NCI-H446 (cell line): ENCODE measurements around the gene ERCC8.
A peak's percentile ranks its signal among the peaks of the same experiment; 100 is the strongest.
"Not testable (repeated sequence)": the region's sequence is repeated elsewhere in the genome, so short reads cannot be mapped to it uniquely, and the experiment has no call there.

Source experiments
- DNase-seq, 2 experiments: peaks; one replicate each; lab custom pipeline; 2025; lab: John Stamatoyannopoulos, UW

ERCC8 gene

GRCh38 chr5:60916646-60917045 is 28.2 kb downstream of the ERCC8 start:
- DNase-seq, result no peak

DNA sequence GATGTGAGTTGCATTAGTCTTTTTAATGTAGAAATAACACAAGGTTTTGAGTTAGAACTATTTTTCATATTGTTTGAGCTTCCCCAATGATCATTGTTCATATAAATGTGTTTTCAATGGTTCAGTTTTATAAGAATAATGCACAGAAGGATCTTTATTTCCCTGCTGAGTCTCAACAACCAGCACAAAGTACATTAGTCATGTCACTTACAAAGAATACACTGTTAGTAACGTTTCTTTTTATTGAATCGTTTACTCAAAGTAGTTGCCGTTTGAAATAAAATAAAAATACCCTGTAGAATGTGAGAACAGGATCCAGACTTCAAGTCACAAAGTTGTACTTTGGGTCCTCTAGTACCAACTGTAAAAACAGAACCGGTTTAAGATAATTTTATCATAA is 41.5 kb downstream of the ERCC8 start:
- DNase-seq, result no peak

GRCh38 chr5:60896991-60897390 is 47.9 kb downstream of the ERCC8 start:
- DNase-seq, result no peak

GRCh38 chr5:60893521-60893920 is 51.3 kb downstream of the ERCC8 start:
- no peak for DNase-seq

DNA sequence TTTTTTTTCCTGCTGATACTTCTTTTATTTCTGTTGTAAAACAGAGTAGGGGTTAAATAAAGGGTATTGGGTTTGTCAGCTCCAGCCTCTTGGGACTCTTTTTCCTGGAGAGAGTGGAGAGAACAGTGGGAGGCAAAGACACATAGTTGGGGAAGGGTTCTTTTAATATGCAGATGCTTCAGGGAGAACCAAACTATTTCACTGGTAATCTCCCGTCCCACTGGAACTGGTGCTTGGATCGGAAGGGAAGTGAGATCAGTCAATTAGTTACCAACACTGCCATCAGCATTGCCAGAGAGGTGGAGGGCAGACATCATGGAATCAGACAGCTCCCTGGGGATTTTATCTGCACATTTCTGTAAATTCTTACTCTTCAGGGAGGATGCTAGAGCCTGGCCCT is 53.2 kb downstream of the ERCC8 start:
- DNase-seq, result no peak

DNA sequence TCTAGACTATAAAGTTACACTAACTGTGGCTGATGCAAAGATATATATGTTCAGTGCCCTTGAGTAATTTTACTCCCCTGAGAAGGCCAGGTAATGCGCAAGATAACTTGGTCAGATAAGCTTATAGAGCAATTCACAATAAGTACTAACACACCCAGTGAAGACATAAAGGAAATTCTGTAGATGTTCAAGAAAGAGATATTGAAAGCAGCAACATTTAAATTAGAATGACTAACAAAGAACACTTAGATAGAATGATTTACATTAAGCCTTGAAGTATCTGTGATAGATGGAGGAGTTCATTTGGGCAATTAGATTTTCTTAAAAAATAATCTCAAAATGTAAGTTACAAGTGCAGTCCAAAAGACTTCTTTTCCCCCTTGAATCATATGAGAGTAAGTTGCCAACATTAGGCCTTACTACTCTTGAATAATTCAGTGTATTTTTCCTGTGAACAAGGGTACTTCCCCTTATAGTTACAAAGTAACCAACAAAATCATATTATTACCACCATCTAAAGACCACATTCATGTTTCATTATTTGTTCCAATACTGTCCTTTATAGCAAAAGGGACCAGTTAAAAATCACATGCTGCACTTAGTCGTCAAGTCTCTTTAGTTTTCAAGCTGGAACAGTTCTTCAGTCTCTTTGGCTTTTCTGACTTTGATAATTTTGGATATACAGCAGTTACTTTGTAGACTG is 56.4 kb downstream of the ERCC8 start:
- no peak for DNase-seq

GRCh38 chr5:60887746-60888145 is 57.1 kb downstream of the ERCC8 start:
- DNase-seq, result no peak

DNA sequence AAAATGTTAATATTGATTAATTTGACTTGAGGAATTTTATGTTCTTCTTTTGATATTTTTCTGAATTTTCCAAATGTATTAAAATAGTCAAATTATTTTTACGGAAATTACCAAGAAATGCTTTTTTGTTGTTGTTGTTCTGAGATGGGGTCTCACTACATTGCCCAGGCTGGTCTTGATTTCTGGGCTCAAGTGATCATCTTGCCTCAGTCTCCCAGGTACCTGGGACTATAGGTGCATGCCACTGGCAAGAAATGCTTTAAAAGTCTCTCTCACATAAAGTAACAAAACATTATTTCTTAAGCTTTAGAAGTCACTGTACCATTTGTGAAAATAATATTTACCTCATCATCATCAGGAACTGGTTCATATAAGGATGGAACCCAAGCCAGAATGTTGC is 57.8 kb downstream of the ERCC8 start:
- DNase-seq, result no peak

- DNase-seq, result no peak
These were observed 58.7 kb downstream of the ERCC8 start for GRCh38 chr5:60886158-60886557.

GRCh38 chr5:60883229-60883628 is 61.6 kb downstream of the ERCC8 start:
- DNase-seq, result no peak

GRCh38 chr5:60872892-60873291 is 72.0 kb downstream of the ERCC8 start:
- DNase-seq, result no peak

DNA sequence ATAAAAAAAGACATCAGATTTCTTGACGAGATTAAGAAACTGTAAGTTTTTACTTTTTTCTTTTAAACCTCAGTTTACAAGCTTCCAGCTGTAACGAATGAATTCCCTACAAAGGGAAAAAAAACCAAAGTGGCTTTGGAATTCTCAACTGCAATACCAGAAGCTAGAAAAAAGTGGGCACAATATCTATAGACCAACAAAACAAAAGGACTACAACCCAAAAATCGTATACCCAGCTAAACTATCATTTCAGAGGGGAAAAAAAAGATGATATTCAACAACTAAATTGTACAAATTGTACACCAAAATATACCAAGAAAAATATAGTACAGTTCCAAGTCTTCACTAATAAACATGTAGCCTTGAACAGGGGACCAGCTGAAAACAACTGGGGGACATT is 74.0 kb downstream of the ERCC8 start:
- DNase-seq, result no peak

GRCh38 chr5:60860572-60860971 is 84.3 kb downstream of the ERCC8 start:
- DNase-seq, result not testable (repeated sequence)

DNA sequence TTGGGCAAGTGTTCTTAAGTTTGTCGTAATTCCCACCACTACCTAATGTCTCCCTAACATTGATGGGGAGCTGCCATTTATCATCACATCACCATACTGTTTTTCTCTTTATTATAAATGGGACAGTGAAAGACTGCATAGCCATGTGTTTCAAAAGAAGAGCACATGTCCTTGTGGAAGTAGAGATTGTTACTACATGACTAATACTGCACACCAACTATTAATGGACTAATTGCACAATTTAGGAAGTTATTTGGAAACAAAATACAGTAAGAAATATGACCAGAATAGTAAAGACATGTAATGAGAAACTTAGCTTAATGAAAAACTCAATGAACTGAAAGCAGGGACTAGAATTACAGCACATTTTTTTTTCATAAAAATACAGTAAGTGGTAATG is 88.8 kb downstream of the ERCC8 start:
- no peak for DNase-seq

DNA sequence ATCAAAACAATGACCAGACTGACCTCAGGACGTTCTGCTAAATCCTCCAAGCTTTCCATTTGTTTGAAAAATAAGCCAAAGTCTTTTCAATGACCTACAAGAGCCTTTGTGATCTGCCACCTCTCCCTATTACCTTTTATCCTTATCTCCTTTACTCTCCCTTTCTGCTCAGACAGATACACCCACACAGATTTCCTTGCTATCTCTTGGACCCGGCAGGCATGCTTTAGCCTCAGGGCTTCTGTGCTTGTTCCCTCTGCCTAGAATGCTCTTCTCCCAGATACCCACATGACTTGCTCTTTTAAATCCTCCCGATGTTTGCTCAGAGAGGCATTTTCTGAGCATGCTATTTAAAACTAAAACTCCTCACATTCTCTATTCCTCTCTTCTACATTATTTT is 91.9 kb downstream of the ERCC8 start:
- no peak for DNase-seq

- DNase-seq, result no peak
These were observed 92.6 kb downstream of the ERCC8 start for GRCh38 chr5:60852317-60852716.

DNA sequence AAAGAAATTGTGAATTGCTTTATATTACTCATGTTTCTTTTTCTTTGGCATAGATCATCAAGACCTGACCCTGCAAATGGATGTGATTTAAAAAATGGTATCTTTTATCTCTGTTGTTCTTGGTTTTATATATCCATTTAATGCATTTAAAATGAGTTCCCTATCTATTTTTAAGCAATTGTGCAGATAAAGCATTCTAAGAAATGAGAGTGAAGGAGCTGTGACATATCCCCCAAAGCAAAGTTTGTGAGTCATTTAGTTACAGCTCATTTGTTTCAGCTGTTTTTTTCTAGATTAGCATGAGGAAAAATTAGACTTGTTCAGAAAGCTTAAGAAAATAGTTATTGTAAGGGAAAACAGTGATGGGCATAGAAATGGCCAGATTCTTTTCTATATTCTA is 93.2 kb downstream of the ERCC8 start:
- no peak for DNase-seq

DNA sequence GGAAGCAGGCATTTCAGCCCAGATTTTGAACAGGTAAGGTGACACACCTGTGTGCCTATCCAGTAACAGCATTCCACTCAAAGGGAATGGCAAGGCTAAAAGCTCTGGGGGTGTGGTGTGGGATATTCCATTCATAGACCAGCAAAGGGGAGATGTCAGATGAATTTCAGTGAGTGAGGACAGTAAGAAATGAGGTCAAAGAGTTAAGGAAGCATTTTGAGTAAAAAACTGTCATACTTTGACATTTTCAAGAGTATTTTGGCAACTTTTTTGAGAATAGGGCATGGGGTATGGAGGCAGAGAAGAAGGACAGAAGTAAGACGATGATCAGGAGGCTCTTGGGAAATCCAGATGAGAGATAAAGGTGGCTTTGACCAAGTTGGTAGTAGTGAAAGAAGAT is 98.6 kb downstream of the ERCC8 start:
- no peak for DNase-seq

- DNase-seq, result peak in 1 of 2 experiments; percentile 50
These were observed 100.6 kb downstream of the ERCC8 start, which contains the start of gene ELOVL7 for GRCh38 chr5:60843936-60844905. Gene ELOVL7 (minus strand): TSS chr5:60844269. CDS start chr5:60787397, 56,872 bp downstream.

GRCh38 chr5:60843386-60843935 is 101.4 kb downstream of the ERCC8 start:
- DNase-seq, result no peak

GRCh38 chr5:60842871-60843385 is 101.9 kb downstream of the ERCC8 start:
- no peak for DNase-seq

GRCh38 chr5:60841361-60841760 is 103.5 kb downstream of the ERCC8 start:
- no peak for DNase-seq

- no peak for DNase-seq
These were observed 108.7 kb downstream of the ERCC8 start for GRCh38 chr5:60836131-60836530.
